ENCODE measurements around the gene SCRT2.

Gene SCRT2

DNA sequence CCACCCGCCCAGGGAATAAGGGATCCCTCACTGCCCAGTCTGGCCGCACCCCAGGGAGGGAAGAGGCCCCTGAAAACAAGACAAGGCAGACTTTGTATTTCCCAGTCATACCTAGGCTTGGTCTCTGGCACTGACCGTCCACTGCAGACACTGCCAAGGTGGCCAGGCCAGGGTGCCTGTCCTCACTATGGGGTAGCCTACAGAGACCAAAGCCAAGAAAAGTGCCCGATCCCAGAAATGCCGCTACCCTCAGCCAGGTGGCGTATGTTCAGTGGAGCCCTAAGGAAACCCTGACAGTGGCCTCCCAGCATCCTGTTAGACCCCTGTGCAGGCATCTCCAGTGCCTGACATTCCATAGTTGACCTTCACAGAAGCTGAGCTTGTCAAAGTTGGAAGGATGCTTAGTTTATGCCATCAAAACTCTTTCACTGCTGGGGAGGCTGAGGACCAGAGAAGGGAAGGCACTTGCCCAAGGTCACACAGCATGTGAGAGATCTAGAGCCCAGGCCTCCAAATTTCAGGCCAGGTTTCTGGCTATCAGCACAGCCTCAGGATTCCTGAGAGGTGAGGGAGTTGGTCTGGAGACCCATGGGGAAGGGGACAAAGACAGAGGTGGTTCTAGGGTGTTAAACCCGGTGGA, 2.5 kb downstream of the SCRT2 start:
- no peak for DNase-seq (ENCODE audit: low read depth in 2 of 2)

DNA sequence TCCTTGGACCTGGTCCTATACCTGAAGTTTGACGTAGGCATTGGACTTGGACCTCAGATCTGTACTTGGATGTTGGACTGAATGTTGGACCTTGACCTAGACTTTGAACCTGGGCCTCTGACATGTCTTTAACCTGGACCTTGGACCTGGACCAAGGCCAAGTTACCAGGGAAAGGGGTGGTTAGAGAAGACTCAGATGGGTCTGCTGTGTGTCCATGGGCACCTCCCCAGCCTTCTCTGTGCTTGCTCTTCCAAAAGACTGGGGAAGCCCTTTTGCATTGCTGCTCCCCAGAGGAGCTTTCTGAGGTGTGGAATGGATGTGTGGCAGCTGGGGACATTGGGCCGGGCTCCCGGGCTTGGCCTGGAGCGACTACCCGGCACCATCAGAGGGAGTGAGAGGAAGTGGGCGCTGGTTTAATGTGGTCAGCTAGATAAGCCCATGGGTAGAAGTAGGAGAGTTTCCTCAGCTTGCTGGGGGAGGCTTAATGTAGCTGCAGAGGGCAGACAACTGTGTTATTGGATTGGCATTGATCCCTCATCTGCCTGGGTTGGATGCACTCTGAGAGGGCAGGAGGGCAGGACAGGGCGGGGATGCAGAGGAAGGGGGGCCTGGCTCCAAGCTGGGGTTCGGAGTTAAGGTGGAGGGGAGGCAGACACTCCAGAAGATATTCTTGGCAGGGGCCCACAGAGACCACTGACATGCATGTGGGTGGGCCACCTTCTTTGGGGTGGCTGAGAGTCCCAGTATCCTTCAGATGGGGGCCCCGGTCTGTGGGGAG, 4.2 kb downstream of the SCRT2 start:
- no peak for DNase-seq (ENCODE audit: low read depth in 2 of 2)

DNA sequence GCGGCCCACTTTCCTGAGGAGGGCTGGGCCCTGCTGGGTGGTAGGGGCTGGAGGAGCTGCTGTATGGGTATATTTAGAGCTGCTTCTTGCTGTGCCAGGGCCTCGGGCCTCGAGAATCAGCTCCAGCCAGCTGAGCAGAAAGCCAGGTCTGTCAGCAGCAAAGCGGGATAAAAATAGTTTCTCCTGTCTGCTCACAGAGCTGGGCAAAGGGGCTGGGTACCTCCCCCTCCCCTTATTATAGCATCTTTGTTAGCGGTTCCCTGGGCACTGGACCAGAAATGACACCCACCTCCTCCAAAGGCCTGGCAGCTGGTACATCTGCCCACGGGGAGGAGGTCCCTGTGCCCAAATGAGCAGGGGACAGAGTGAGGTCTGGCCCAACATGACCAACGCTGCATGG, 6.0 kb downstream of the SCRT2 start:
- DNase-seq (ENCODE audit: low read depth in 2 of 2), result no peak

DNA sequence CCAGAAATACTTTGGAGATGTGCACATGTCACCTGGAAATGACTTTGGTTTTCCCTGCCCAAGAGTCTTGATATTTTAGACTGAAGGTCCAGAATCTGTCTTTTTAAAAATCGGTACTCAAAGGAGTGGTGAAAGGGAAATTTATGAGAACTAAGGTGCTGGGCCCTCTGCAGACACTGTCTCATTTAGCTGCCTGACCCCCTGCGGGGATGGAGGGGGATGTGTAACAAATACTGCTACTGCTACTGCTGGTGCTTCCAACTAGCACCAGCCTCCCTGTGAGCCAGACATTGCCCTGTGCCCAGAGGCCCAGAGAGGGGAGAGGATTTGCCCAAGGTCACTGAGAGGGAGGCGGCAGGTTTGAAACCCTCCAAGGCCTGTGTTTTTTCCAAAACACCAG, 7.0 kb downstream of the SCRT2 start:
- DNase-seq (ENCODE audit: low read depth in 2 of 2), result no peak

DNA sequence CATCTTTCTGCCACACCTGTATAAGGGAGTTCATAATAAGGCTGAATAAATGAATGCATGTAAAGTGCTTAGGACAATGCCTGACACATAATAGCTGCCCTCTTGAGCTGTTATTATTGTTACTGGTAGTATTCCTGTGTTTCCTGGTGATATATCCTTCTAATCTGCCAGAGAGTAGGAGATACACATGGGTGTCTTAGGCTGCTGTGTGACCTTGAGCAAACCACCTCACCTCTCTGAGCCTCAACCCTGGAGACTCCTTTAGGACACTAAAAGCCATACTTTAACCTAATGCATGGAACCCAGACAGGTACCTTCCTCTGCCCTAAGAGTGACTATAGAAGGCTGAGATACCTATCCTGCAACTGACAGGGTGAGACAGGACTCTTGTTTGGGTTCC, 7.6 kb downstream of the SCRT2 start:
- no peak for DNase-seq (ENCODE audit: low read depth in 2 of 2)

DNA sequence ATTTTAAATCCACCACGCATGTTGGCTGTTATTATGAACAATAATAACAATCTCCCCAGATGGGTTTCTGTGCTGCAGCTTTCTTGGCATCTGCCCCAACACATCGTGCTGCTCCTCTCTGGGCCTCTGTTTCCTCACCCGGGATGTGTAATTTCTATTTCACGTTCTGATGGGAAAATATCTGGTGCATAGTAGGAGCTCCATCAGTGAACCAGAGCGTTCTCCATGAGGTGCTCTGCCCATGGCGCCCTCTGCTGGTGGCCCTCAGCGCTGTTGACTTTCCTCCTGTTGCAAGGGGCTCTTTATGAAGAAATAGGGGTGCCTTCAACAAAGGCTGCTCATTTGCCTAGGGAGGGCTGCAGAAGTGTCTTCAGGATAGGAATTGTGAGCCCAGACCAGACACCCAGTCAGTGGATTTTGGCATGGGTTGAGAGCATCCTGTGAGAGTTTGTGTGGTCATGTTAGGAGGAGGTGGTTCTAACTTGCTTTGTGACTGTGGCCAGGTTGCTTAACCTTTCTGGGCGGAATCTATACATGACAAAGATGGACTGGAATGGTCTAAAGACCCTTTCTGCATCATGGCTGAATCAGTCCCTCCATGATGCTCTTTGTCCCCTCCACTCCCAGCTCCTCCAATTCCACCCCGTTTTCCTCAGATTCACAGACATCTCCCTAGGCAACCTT, 8.1 kb downstream of the SCRT2 start:
- DNase-seq (ENCODE audit: low read depth in 2 of 2), result peak in 1 of 2 donors; percentile 43

DNA sequence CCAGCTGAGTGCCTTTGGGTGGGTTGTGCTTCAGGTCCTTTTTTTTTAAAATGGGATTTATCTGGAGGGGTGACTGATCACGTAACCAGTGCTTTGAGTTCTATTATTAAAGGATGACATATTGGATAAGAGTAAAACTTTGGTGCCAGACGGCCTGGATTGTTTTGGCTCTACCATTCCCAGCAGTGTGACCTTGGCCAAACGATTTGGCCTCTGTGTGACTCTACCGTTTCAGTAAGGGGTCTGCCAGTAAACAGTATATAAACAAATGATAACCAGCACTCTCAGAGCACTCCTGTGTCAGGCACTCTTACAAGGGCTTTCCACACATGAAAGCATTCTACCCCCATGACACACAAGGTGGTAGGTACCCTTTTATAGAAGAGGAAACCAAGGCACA, 8.7 kb downstream of the SCRT2 start:
- no peak for DNase-seq (ENCODE audit: low read depth in 2 of 2)

DNA sequence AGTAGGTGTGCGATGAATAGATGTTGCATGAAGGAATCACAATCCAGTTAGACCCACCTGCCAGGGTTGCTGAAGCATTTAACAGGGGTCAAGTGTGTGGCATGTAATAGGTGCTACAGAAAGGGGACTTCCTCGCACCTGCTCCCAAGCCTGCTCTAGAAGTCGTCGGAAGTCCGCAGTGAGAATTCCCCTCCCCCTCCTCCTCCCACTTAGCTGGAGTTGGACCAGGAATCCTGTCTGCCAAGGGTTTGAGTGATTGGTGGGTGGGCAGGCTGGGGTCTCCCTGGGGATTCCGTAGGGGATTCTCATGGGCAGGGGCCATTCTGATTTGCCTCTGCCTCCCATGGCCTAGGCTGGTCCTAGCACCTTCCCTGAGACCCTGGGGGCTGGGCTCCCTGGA, 10.3 kb downstream of the SCRT2 start:
- no peak for DNase-seq (ENCODE audit: low read depth in 2 of 2)

DNA sequence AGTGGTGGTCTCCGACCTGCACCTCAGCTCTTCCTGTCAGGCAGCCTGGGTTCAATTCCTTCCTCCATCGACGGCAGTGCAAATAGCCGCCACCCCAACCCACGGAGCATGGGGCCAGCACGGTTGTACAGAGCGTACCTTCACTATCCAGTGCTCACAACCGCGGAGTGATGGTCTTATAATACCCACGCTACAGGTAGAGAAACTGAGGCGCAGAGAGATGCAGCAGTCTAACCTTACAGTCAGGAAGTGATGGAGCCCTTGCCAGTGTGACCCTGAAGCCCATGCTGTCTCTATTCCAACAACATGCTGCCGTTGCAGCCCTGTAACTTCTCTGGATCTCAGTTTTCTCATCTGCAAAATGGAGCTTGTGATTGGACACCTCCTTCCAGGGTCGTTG, 11.0 kb downstream of the SCRT2 start:
- no peak for DNase-seq (ENCODE audit: low read depth in 2 of 2)

DNA sequence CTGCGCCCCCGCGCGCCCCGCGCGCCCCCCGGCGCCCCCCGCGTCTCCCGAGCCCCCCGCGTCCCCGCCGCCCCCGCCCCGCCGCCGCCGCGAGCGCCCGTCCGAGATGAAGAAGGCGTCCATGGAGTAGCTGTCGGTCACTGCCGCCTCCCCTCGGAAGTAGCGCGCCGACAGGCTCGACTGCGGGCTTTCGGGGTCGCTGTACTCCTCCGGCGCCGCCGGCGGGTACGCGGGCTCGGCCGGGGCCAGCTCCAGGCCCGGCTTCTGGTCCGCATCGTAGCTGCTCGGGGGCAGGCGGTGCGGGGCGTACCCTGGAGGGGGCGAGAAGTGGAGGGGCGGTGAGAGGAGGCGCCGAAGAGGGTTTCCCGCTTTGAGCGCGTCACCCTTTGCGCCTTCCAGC, 11.5 kb downstream of the SCRT2 start:
- no peak for DNase-seq (ENCODE audit: low read depth in 2 of 2)

DNA sequence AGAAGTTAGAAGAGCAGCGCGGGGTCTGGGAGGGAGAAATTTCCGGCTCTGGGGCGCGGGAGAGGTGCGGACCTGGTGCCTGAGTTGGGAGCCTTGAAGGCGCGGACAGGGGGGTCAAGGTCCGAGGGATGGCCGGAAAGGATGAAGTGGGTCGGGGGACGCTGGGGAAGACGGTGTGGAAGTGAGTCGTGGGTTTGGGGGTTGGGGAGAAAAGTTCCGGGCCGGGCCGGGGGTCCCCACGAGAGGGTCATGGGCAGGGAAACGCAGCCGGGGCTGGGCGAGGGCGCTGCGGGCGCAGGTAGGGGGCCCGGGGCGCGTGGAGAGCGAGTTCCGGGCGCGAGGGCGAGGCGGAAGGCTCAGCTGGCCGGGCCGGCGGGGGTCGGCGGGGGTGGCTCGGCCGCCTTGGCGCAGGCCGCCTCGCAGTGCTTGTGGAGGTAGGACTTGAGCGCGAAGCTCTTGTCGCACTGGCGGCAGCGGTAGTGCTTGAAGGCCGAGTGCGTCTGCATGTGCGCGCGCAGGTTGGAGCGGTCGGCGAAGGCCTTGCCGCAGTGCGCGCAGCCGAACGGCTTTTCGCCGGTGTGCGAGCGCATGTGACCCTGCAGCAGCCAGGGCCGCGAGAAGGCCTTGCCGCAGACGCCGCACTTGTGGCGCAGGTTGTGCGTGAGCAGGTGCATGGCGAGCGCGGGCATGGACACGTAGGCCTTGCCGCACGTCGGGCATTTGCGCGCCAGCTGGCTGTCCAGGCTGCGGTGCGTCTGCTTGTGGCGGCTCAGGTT, 12.1 kb downstream of the SCRT2 start:
- DNase-seq (ENCODE audit: low read depth in 2 of 2), result no peak

DNA sequence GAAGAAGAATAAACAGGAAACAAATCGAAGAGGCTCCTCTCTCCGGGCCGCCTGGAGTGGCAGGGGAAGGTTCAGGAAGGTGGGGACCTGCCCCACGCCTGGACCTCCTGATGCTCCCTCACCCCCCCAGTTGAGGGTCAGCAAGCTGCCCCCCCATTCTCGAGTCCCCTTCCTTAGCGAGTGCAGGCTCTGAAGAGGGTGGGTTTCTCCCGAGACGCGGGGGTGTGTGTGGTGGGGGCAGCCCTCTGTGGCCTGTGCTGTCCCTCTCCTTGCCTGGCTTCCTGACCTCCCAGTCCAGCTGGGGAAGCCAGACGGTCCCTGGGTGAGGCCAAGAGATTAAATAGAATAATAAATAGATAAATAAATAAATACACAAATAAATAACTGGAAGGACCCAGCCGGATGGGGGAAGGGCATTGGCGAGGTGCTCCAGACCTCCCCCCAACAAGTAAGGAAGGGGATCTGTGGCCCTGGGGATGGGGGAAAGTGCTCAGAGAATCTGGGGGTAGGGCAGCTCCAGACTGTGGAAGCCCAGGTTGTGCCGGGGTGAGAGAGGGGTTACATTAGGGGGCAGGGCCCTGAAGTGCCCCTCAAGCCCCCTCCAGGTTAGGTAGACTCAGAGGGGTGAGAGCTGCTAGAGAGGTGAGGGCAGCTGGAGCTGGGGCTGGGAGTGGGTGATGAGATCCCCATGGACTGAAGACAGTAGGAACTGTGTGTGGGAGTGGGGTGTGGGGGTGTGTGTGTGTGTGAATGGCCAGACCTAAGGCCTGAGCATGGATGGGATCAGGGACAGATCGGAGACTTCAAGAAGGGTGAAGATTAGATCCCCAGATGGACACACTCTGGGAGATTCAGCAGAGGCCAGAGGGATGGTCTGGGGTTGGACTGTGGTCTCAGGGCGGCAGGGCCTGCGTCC, 13.1 kb downstream of the SCRT2 start:
- DNase-seq (ENCODE audit: low read depth in 2 of 2), result no peak

DNA sequence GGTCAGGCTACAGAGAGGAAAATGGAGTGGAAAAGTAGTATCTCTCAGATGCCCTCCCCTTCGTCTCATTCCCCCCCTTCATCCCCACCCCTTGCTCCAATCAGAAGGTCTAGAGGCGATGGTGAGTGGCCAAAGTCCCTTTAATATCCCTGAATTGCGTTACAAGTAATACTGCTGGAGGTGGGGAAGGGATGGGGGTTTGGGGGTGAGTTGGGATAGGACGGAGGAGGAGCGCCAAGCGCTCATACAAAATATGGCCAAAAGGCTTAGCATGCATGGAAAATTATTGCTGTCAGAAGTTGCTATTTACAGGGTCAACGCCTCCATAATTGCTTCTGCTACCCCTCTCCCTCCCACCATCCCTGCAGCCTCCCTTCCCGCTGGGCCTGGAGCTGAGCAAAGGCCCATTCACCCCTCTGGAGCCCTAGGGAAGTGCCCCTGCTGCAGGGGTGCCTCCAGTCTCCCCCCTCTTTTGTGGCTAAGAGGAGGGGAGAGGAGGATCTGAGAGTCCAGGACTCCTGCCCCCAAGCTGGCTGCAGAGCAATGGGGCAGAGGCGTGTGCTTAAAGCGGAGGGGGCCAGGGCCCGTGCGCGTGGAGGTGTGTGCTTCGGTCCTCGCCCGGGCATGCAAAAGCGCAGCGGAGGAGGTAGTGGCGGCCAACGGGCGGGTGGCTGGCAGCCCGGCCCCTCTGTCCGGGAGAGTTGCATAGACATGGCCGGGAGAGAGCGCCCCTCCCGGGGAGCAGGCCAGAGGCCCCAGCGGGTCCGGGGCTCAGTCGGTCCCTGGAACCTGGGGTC, 13.9 kb downstream of the SCRT2 start:
- no peak for DNase-seq (ENCODE audit: low read depth in 2 of 2)

DNA sequence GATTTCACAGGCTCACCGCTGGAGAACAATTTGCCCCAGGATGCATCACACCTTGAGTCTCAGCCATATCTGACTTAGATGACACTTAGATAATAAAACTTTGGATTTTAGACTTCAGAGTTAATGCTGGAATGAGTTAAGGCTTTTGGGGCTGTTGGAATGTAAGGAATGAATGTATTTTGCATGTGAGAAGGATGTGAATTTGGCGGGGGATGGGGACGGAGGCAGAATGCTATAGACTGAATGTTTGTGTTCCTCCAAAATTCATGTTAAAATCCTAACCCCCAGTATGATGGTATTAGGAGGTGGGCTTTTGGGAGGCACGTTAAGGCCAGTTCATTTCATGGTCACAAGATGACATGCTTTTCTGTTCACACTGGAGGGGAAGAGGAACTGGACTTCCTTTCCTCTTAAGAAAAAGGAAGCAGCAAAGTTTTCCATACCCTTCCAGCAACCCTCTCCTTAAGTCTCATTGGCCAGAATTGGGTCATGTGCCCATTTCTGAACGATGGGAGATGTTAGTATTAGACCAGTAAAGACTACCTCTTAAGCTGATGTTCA, 16.8 kb downstream of the SCRT2 start:
- DNase-seq (ENCODE audit: low read depth in 2 of 2), result no peak

DNA sequence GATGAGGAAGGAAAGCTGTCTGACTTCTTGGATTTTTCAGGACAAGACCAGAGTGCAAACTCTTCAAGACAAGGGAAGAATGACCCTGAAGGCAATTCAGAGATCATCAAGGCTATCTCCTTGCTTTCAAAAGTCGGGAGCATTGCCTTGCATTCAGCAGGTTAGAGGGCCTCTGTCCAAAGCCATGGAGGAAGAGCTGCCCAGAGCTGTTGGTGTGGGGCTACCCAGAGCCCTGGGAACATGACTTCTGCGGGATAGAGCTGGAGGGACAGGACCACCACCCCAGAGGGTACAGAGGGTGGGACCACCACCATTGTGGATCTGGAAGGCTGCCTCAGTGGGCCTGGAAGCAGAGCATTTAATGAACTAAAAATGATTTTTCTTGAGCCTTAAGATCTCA, 17.4 kb downstream of the SCRT2 start:
- no peak for DNase-seq (ENCODE audit: low read depth in 2 of 2)

DNA sequence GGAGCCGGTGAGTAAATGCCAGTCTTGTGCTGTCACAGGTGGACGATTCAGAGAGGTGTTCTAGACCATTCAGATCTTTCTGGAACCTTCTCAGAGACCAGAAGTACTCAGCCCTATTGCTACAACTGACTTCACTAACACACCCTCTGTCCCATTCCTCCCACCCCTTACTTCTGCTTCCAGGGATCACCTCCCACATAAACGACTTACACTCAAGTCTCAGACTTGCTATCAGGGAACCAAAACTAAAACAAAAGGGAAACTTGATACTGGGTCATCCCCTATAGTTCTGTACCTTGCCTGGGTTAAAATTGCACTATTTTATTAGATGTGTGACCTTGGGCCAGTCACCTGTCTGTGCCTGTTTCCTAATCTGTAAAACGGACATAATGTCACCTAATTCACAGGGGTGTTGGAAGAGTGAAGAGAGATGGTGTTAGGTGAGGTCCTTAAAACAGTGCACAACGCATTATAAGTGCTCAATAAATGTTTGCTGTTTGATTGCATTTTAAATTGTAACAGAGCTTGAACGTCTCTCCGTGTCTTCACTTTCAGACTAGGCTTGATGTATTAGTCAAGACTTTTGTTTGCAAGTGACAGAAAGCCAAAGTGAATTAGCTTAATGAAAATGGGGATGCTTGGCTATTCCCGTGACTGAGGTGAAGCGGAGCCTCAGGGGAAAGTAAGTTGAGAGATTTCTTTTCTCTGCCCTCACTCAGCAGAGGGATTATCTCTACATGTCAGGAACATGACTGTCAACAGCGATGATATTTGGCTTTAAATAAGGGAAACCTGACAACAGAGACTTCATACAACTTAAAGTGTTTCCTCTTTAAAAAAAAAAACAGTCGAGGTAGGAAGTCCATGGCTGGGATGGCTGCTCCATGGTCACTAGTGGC, 19.6 kb downstream of the SCRT2 start:
- DNase-seq (ENCODE audit: low read depth in 2 of 2), result no peak

DNA sequence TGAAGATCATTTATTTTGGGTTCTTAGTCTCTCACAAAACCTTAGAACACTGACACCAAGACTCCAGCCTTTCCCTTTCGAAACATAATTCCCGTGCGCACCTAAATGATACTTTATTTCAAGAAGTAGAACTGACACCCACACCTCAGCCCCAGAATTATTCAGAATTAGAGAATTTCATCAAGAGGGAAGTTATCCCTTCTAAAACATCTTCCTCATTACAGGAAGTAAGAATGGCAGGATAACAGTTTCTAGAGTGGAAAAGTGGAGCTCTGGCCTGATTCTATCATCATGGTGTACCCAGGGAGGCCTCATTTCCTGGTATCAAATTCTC, 21.2 kb downstream of the SCRT2 start:
- no peak for DNase-seq (ENCODE audit: low read depth in 2 of 2)

DNA sequence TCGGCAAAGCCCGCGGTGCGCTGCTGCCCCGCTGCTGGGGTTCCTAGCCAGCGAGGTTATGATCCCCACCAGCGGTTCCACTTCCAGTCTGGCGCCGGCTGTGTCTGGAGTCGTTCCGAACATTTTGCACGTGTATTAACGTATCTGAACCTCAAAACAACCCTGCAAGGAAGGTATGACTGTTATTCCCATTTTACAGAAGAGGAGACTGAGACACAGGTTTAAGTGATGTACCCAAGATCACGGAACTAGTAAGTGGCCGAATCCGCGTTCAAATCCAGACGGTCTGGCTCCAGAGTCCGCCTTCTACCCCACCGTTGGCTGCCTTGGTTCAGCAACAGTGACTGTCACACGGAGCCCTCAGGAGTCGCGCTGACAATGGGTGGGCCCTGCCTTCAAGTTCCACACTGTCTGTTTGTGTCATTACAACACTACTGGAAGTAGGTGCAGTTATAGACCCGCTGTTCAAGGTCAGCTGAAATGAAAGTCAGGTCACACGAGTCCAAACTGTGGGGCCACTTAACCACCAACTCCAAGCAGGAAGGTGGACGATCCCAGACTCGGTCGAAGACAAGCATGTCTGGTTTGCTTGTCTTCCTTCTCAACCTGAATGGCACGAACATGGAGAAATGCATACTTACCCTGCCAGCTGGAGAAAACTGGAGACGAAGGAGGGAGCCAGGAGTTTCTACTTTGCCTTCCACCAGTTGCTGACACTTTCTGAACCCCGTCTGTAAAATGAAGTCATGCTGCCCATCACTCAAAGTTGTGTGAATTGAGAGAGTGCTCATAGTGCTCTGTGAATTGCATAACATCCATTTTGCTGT, 21.8 kb downstream of the SCRT2 start:
- DNase-seq (ENCODE audit: low read depth in 2 of 2), result no peak
